ENCODE measurements around the gene MRPS18A.

DNA sequence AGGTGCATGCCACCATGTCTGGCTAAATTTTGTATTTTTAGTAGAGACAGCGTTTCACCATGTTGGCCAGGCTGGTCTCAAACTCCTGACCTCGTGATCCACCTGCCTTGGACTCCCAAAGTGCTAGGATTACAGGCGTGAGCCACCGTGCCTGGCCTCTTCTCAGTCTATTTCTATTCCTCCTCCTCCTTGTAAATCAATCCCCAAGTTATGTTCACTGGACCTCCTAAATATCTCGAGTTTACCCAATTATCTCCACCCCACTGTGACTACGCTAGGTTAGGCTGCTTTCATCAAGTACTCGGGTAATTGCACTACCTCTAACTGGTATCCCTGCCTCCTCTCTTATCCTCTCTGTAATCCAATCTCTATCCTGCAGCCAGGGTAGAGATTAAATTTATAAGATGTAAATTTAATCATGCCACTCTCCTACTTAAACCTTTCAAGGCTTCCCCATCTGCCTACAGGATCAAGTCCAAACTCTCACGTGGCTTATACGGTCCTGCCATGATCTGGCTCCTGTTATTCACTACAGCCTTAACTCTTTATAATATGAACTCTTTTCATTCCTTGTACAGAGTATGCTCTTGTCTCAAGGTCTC lies 52.8 kb downstream of the MRPS18A start:
- no peak for TF ChIP-seq REST (IDR thresholded peaks at IDR 0.05; ENCODE audit: low read depth)
- TF ChIP-seq RAD21 (IDR thresholded peaks at IDR 0.05; ENCODE audit: low read depth) = no peak
- no peak for TF ChIP-seq TAF1 (IDR thresholded peaks at IDR 0.05; ENCODE audit: low read depth)
- no peak for TF ChIP-seq NFIC (IDR thresholded peaks at IDR 0.05)
- TF ChIP-seq YY1 (IDR thresholded peaks at IDR 0.05; ENCODE audit: low read depth) = no peak
- no peak for TF ChIP-seq MAX (IDR thresholded peaks at IDR 0.05)
- no peak for TF ChIP-seq CEBPB (IDR thresholded peaks at IDR 0.05)
- TF ChIP-seq USF1 (IDR thresholded peaks at IDR 0.05) = no peak
- no peak for TF ChIP-seq TEAD4 (IDR thresholded peaks at IDR 0.05)

All from Ishikawa (cell line).